GM21737 (cell line): ENCODE measurements around the gene MEGF11.

Source experiments
- ATAC-seq: cut with Tn5 transposase; IDR thresholded peaks from one replicate; pipeline ENCODE4 v1.9.1; 2021; ENCODE audit warnings: mild to moderate bottlenecking, moderate library complexity; ENCODE audit not compliant: unreplicated experiment

The MEGF11 gene

GRCh38 chr15:66151809-66152208 is 101.7 kb downstream of the MEGF11 start:
- no peak for ATAC-seq

GRCh38 chr15:66149871-66150270 is 103.7 kb downstream of the MEGF11 start:
- ATAC-seq: no peak

- no peak for ATAC-seq
Observed at GRCh38 chr15:66148187-66148586, 105.4 kb downstream of the MEGF11 start.

- ATAC-seq: no peak
Observed at GRCh38 chr15:66147440-66147839, 106.1 kb downstream of the MEGF11 start.

- ATAC-seq: no peak
Observed at GRCh38 chr15:66145726-66146182, 107.8 kb downstream of the MEGF11 start.

GRCh38 chr15:66144978-66145725 is 108.4 kb downstream of the MEGF11 start:
- ATAC-seq: no peak

GRCh38 chr15:66142285-66142684 is 111.3 kb downstream of the MEGF11 start:
- ATAC-seq: no peak

GRCh38 chr15:66139591-66140207 is 113.9 kb downstream of the MEGF11 start:
- ATAC-seq: no peak

- ATAC-seq: no peak
Observed at GRCh38 chr15:66138892-66139590, 114.5 kb downstream of the MEGF11 start.

- ATAC-seq: no peak
Observed at GRCh38 chr15:66138096-66138783, 115.3 kb downstream of the MEGF11 start.

GRCh38 chr15:66136948-66137347 is 116.6 kb downstream of the MEGF11 start:
- ATAC-seq: no peak

GRCh38 chr15:66135664-66136063 is 117.9 kb downstream of the MEGF11 start:
- no peak for ATAC-seq

GRCh38 chr15:66134284-66134683 is 119.3 kb downstream of the MEGF11 start:
- ATAC-seq: no peak

GRCh38 chr15:66133247-66133885 is 120.2 kb downstream of the MEGF11 start:
- no peak for ATAC-seq

GRCh38 chr15:66132251-66132816 is 121.2 kb downstream of the MEGF11 start:
- no peak for ATAC-seq

GRCh38 chr15:66131831-66132230 is 121.7 kb downstream of the MEGF11 start:
- no peak for ATAC-seq

- no peak for ATAC-seq
Observed at GRCh38 chr15:66131200-66131599, 122.3 kb downstream of the MEGF11 start.

GRCh38 chr15:66130496-66131034 is 123.0 kb downstream of the MEGF11 start:
- no peak for ATAC-seq

GRCh38 chr15:66129586-66129985 is 124.0 kb downstream of the MEGF11 start:
- no peak for ATAC-seq

- no peak for ATAC-seq
Observed at GRCh38 chr15:66128116-66128680, 125.4 kb downstream of the MEGF11 start.
